ENCODE data around the gene GPN1.

- TF ChIP-seq ZNF512 (CRISPR knock-in tag; IDR thresholded peaks at IDR 0.05; ENCODE audit: borderline replicate concordance) = no peak
- TF ChIP-seq, protein P1, sequence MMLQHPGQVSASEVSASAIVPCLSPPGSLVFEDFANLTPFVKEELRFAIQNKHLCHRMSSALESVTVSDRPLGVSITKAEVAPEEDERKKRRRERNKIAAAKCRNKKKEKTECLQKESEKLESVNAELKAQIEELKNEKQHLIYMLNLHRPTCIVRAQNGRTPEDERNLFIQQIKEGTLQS (CRISPR knock-in tag; conservative IDR thresholded peaks at IDR 0.05) = no peak
- no peak for TF ChIP-seq NR2C2 (CRISPR knock-in tag; IDR thresholded peaks at IDR 0.05)
Measured at GRCh38 chr2:27690052-27690451, 61.2 kb downstream of the GPN1 start.
